Fibroblast of lung (primary cell): ENCODE measurements around the gene CERS6. TPM values are rescaled to one million over a fixed set of nuclear protein-coding genes. Genes with fewer than 3 reads are reported as not detected.

Experiments
- DNase-seq, 2 donors: peaks; one replicate each; pipeline versions ENCODE4 v3.0.0 to v3.0.0-alpha.2; 2010; ENCODE audit warnings: low read depth in 2 of 2
- H2AFZ ChIP-seq: 2 replicates; pipeline ENCODE4 v1.5.1; 2012; ENCODE audit warnings: low read length, control low read depth, inconsistent platforms
- H3K27ac ChIP-seq: 2 replicates; pipeline ENCODE4 v1.5.1; 2011; ENCODE audit warnings: low read length, control low read depth; ENCODE audit not compliant: insufficient read depth
- H3K27me3 ChIP-seq: 2 replicates; pipeline ENCODE4 v1.5.1; 2011; ENCODE audit warnings: mild to moderate bottlenecking, low read length; ENCODE audit not compliant: control insufficient read depth, insufficient read depth
- H3K36me3 ChIP-seq: 2 replicates; pipeline ENCODE4 v1.5.1; 2011; ENCODE audit warnings: low read length; ENCODE audit not compliant: control insufficient read depth, insufficient read depth
- H3K4me1 ChIP-seq: 2 replicates; pipeline ENCODE4 v1.5.1; 2011; ENCODE audit warnings: low read length; ENCODE audit not compliant: control insufficient read depth, insufficient read depth; ENCODE audit errors: extremely low read depth
- H3K4me2 ChIP-seq: 2 replicates; pipeline ENCODE4 v1.5.1; 2011; ENCODE audit warnings: low read length, control low read depth; ENCODE audit not compliant: insufficient read depth; ENCODE audit errors: extremely low read depth
- H3K4me3 ChIP-seq, 4 experiments: fragments of 200-600 bp in 1 of 4; sonication (generic) in 1 of 4; replicated peaks in 1 of 4; 2 replicates each; pipeline ENCODE4 v1.5.1; 2011 to 2016; ENCODE audit warnings: low read length in 4 of 4, low read depth in 3 of 4, mild to moderate bottlenecking in 3 of 4, control low read depth in 2 of 4, inconsistent platforms in 1 of 4, mixed read lengths in 1 of 4; ENCODE audit not compliant: insufficient read depth in 1 of 4; ENCODE audit errors: control extremely low read depth in 1 of 4
- H3K79me2 ChIP-seq: 2 replicates; pipeline ENCODE4 v1.5.1; 2012; ENCODE audit warnings: mild to moderate bottlenecking, low read length, inconsistent platforms; ENCODE audit not compliant: control insufficient read depth, insufficient read depth
- H3K9ac ChIP-seq: 2 replicates; pipeline ENCODE4 v1.5.1; 2011; ENCODE audit warnings: mild to moderate bottlenecking, low read length, control low read depth; ENCODE audit not compliant: insufficient read depth
- H3K9me3 ChIP-seq: 2 replicates; pipeline ENCODE4 v1.5.1; 2012; ENCODE audit warnings: low read depth, low read length; ENCODE audit not compliant: control insufficient read depth, insufficient read depth
- H4K20me1 ChIP-seq: 2 replicates; pipeline ENCODE4 v1.5.1; 2011; ENCODE audit warnings: low read length; ENCODE audit not compliant: control insufficient read depth, insufficient read depth; ENCODE audit errors: extremely low read depth
- EZH2 ChIP-seq: IDR thresholded peaks from 2 replicates; pipeline ENCODE4 v1.5.1; 2012; ENCODE audit warnings: low read length, control low read depth, mild to moderate bottlenecking; ENCODE audit errors: missing control alignments
- polyA plus RNA-seq, 2 donors: library from polyadenylated mRNA; depleted of rRNA in 1 of 2; stranded (reverse) in 1 of 2; unstranded in 1 of 2; fragments of >200 nt; gene quantifications; 2 replicates each; pipeline ENCODE4 v1.2.1, GENCODE V29; 2011 to 2012; ENCODE audit warnings: missing spikeins in 1 of 2
- total RNA-seq: library from RNA; depleted of rRNA; stranded (reverse); fragments of >200 nt; gene quantifications from 2 replicates; pipeline ENCODE4 v1.2.1, GENCODE V29; 2014
- TF ChIP-seq, protein P1 (sequence below), 2 donors: IDR thresholded peaks in 1 of 2; conservative IDR thresholded peaks in 1 of 2; 1 replicate in 1 of 2; 2 replicates in 1 of 2; pipeline ENCODE4 v1.5.1; 2011 to 2012; ENCODE audit warnings: low read length in 2 of 2, control low read depth in 1 of 2, inconsistent platforms in 1 of 2, low read depth in 1 of 2, mild to moderate bottlenecking in 1 of 2

The CERS6 gene
- total and polyA plus RNA-seq, 2 donors (not counting 1 experiment from before 2014, with no cell fraction given): 7.2 to 16.5 TPM

DNA sequence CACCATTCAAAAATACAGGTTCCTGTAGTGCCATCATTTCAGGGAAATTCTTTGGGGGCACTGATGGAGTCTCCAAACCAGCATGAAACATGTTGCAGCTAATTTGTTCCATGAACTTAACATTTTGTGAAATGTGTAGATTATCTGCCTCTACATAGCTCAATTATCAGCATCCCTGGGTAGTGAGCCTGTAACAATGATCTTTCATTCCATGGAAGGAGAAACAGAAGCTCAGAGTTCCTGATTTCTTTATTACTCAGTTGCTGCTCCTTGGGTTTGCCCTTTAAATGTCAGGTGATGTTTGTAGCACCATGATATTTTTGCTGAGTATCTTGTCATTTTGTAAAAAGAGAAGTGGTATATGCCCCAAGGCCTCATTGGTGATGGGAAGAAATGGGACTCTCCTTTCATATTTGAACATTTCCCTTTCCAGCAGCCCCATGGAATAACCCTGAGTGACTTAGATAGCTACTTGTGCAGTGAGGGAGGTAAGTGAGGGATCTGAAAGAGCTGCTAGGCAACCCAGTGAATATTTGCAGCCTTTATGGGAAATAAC lies 146.9 kb downstream of the CERS6 start:
- Histone ChIP-seq H3K79me2 (no peaks in the 10 kb centered on the region), H3K4me3 (no peak overlapping the region), H3K9ac (no peak overlapping the region), H3K27me3 (no peaks in the 10 kb centered on the region), H3K27ac (no peak overlapping the region), H3K4me2 (no peak overlapping the region), H3K36me3 (no peaks in the 10 kb centered on the region), H4K20me1 (no peaks in the 10 kb centered on the region), H2AFZ (no peak overlapping the region), H3K4me1 (no peaks in the 10 kb centered on the region), H3K9me3 (no peaks in the 10 kb centered on the region)
- TF ChIP-seq, protein P1, sequence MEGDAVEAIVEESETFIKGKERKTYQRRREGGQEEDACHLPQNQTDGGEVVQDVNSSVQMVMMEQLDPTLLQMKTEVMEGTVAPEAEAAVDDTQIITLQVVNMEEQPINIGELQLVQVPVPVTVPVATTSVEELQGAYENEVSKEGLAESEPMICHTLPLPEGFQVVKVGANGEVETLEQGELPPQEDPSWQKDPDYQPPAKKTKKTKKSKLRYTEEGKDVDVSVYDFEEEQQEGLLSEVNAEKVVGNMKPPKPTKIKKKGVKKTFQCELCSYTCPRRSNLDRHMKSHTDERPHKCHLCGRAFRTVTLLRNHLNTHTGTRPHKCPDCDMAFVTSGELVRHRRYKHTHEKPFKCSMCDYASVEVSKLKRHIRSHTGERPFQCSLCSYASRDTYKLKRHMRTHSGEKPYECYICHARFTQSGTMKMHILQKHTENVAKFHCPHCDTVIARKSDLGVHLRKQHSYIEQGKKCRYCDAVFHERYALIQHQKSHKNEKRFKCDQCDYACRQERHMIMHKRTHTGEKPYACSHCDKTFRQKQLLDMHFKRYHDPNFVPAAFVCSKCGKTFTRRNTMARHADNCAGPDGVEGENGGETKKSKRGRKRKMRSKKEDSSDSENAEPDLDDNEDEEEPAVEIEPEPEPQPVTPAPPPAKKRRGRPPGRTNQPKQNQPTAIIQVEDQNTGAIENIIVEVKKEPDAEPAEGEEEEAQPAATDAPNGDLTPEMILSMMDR (conservative IDR thresholded peaks at IDR 0.05 in 1 of 2, IDR thresholded peaks at IDR 0.05 in 1 of 2; ENCODE audit: low read depth in 1 of 2, low read length in 2 of 2): no peak
- no peak for TF ChIP-seq EZH2
- no peak for DNase-seq

DNA sequence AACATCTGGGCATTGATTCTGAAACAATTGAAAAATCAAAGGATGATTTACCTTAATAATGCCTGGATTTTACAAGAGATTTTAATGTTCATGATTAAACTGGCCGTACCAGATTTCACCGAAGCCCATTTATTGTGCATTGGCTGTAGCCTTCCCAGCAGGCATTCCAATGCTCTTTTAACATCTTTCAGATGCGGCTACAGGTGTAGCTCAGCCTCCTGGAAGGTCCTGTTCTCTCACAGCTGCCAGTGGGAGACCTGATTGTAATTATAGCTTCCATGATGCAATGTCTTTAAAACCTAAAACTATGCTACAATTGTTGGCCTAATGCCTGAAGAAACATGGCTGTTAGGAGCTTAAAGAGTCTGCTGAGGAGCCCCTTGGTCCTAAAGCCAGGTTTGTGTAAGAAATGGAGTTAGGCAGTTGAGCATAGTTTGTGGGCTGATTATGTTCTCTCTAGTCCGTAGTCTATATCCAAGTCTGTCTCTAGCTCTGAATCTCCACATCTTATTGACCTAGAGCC lies 147.4 kb downstream of the CERS6 start:
- Histone ChIP-seq H3K36me3 (no peaks in the 10 kb centered on the region), H3K4me2 (no peak overlapping the region), H3K9ac (no peak overlapping the region), H3K9me3 (no peaks in the 10 kb centered on the region), H3K4me3 (no peak overlapping the region), H3K4me1 (no peaks in the 10 kb centered on the region), H2AFZ (no peak overlapping the region), H3K79me2 (no peaks in the 10 kb centered on the region), H3K27me3 (no peaks in the 10 kb centered on the region), H4K20me1 (no peaks in the 10 kb centered on the region), H3K27ac (no peak overlapping the region)
- DNase-seq: peak; percentile 24 to 55
- TF ChIP-seq, protein P1 (conservative IDR thresholded peaks at IDR 0.05 in 1 of 2, IDR thresholded peaks at IDR 0.05 in 1 of 2; ENCODE audit: low read depth in 1 of 2, low read length in 2 of 2): no peak
- no peak for TF ChIP-seq EZH2

DNA sequence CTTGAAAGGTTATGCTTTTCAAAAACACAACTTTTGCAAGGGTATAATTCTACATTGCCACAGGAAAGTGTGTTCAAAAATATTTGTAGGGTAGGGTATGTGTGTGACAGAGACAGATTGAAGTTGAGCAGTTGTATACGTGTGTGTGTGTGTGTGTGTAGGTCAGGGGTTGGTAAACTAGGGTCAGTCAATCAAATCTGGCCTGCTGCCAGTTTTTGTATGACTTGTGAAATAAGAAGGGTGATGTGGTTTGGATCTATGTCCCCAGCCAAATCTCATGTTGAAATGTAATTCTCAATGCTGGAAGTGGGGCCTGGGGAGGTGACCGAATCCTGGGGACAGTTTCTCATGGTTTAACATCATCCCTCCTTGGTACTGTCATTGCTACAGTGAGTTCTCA lies 148.2 kb downstream of the CERS6 start:
- Histone ChIP-seq H3K79me2 (no peaks in the 10 kb centered on the region), H3K4me2 (no peak overlapping the region), H3K4me3 (no peak overlapping the region), H3K9ac (no peak overlapping the region), H4K20me1 (no peaks in the 10 kb centered on the region), H3K27me3 (no peaks in the 10 kb centered on the region), H2AFZ (no peak overlapping the region), H3K27ac (no peak overlapping the region), H3K4me1 (no peaks in the 10 kb centered on the region), H3K36me3 (no peaks in the 10 kb centered on the region), H3K9me3 (no peaks in the 10 kb centered on the region)
- DNase-seq: peak in 1 of 2 donors; percentile 35
- TF ChIP-seq, protein P1 (conservative IDR thresholded peaks at IDR 0.05 in 1 of 2, IDR thresholded peaks at IDR 0.05 in 1 of 2; ENCODE audit: low read depth in 1 of 2, low read length in 2 of 2): no peak
- TF ChIP-seq EZH2: no peak
